GM20431 (cell line): Measurements from ENCODE around the gene FKBP14.

ENCODE experiments used
- in situ Hi-C: fragments of 300-500 bp; cut with MseI, MboI; formaldehyde crosslinking; loops from one replicate; pipeline ENCODE4 v1.15.0; 2020; ENCODE audit warnings: low sequenced_read_pairs; ENCODE audit not compliant: unreplicated experiment

FKBP14 gene

GRCh38 chr7:30036220-30036619 is 9.7 kb upstream of the FKBP14 start:
- in situ Hi-C loops = no loop called here

- in situ Hi-C loops = no loop called here
These were observed 8.0 kb upstream of the FKBP14 start for GRCh38 chr7:30034501-30034900.

GRCh38 chr7:30032310-30033125 is 6.0 kb upstream of the FKBP14 start:
- in situ Hi-C loops = no loop called here

DNA sequence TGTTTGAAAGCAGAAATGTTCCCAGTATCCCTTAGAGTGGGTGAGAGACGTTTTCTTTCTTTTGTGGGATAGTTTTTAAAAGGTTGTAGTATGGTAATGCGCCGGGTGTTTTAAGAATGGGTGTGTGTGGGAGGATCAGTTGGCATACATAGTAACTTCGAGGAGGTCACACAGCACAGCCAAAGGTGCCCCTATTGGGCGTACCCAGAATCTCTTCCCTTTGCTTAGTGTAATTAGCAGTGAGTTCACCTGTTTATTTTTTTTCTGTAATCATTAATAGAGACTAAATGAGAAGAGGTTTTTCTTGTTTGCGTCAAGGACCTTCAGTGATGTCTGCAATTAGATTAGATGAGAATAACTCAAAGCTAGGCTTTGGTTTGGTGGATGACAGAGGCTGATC is 3.2 kb upstream of the FKBP14 start:
- in situ Hi-C loops = no loop called here

DNA sequence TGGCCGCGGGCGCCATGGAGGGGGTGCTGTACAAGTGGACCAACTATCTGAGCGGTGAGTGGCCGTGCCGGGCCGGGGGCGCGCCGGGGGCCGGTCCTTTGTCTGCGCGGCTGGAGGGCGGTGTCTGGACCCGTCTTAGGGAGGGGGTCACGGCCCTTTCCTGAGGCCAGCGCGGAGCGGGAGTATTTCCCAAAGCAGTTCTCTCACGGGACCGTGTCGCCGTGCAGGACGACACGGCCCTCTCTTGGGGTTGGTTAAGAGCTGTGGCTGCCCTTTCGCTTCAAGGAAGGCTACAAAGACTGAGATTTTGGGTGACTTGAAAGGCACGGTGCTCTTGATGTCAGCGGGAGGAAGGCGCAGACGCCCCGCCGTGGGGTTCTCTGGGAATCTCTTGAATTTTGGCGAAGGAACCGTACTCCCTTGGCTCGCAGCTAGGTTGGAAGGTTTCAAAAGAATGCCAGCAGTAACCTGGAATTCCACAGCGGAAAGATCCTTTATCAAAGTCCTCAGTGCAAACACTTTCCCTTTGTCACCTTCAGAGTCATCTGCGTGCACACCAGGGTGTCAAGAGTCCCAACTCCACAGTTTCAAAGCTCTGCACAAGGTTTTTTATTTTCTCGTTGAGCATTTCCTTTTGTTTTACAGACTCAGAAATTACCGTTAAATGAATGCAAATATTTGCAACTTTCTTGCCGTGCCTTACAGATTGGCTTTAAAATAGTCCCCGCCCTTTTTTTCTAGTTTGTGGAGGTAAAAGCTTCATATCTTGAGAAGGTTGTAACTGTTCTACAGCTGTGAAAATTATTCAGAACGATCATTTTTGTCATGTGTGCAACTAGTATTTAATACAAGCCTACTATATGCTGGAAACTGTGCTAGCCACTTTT is 2.5 kb upstream of the FKBP14 start:
- in situ Hi-C loops = no loop called here

- in situ Hi-C loops = no loop called here
These were observed 1.8 kb upstream of the FKBP14 start, which contains the start of gene PLEKHA8 for GRCh38 chr7:30028216-30028748. Gene PLEKHA8, plus strand, starts transcription at chr7:30028412. Its CDS starts 351 bp downstream, at chr7:30028763.

DNA sequence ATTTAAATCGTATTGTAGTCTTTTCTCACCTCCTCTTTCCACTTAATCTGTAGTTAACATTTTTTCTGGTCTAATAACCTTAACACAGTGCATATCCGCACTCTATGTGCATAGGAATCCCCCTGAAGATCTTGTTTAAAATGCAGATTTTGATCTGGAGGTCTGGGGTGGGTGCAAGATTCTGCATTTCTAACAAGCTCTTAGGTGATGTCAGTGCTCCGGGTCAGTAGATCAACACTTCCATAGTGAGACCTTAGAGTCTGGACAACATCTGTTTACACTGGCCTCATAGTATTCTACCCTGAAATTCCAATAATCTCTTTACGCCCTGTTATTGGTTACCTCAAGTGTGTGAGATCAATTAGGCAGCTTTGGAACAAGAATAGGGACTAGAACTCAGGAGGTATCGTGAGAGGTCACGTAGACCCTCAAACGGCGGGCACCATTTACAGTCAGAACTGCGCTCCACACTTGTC is 1.3 kb upstream of the FKBP14 start:
- in situ Hi-C loops = no loop called here

DNA sequence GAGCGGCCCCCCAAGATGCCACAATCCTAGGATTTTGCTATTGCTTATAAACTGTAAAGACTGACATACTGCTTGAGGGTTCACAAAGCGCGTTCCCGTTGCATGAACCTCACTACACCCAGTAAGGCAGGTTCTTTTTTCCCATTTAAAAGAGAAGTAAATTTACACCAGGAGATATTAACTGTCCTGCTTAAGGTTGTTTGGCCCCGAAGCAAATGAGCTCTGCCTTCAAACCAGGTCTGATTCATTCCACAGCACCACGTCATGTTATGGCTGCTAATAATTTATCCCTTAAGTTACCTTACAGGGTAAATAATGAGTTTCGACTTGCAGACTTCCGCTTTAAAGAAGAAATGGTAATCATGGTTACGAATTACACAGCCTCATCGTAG is 559 bp upstream of the FKBP14 start:
- in situ Hi-C loops = no loop called here

- in situ Hi-C loops = no loop called here
These were observed 3.0 kb downstream of the FKBP14 start for GRCh38 chr7:30023524-30023923.

GRCh38 chr7:30022991-30023390 is 3.5 kb downstream of the FKBP14 start:
- in situ Hi-C loops = no loop called here

DNA sequence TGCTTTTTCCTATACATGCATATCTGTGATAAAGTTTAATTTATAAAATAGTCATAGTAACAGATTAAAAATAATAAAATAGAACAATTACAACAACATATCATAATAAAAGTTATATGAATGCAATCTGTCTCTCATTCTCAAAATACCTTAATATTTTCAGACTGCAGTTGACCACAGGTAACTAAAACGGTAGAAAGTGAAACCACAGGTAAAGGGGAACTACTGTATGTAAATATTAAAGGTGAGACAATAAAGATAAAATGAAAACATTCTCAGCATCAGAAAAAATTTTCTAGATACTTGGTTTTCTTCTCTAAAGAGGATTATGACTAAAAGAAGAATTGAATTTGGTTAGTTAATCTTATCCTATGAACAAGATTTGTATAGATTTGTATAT is 6.0 kb downstream of the FKBP14 start:
- in situ Hi-C loops = no loop called here

- in situ Hi-C loops = no loop called here
These were observed 6.5 kb downstream of the FKBP14 start for GRCh38 chr7:30019960-30020359.

DNA sequence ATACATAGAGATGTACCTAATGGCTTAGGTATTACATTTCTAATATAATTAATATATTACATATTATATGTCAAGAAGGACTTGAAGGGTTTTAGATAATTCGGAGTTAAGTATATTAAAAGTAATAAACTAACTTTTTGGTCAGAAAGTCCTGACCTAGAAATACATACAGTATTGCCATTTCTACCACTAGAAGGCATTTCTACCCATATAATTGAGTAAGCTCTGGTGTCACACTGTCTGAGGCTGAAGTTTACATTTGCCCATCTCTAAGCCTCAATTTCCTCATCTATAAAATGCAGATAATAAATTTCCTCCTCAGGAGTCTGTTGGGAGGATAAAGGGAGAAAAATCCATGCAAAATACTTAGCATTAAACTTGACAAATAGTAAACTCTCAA is 7.1 kb downstream of the FKBP14 start:
- in situ Hi-C loops = no loop called here

GRCh38 chr7:30018451-30018850 is 8.1 kb downstream of the FKBP14 start:
- in situ Hi-C loops = no loop called here

DNA sequence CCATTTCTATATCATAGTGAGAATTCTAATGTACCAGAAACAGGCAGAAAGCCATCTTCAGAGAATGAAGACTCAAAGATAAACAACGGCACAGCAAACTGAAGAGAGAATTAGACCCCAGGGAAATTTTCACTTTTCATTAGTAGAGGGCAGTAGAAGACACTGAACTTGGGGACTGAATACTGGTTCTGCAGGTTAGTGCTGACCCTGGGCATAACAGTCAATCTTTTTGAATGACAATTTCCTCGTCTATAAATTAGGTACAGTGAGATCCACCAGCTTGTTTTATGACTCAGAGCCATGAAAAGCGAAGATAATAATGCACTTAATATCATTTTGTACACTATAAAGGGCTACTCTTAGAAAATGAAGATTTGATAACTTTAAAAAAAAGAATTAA is 13.7 kb downstream of the FKBP14 start:
- in situ Hi-C loops = no loop called here

DNA sequence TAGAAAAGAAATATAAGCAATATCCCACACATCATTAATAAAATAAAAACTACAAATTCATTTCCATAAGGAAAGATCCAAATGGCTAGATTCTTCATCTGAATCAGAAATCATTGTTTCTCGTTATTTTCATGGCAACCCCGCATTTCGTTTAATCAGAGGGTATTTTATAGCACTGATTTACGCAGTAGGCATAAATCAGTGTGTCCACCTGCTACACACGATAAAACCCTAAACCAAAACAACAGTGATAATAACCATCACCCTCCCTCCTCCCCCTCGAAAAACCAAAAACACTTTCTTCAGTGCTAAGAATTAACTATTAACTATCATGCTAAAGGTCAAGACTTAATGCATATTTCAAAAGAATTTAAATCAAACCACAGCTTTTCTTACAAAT is 16.5 kb downstream of the FKBP14 start:
- in situ Hi-C loops = no loop called here

DNA sequence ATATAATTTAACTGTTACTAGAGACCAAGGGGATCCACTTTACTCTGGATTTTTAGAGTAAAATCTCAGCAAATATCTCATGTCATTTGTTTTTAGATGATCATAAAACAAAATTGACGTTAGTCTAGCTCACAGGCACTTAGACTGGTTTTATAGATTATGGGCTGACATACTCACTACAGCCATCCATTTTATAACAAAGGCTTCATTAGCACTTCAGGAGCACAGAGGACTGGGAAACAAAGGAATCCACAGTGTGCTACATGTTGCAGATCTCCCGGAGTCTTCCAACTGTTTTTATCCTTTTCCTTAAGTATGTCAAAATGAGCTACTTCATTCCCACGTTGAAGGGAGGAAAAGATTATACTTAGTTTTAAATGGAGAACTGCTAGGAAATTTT is 21.0 kb downstream of the FKBP14 start:
- in situ Hi-C loops = no loop called here

DNA sequence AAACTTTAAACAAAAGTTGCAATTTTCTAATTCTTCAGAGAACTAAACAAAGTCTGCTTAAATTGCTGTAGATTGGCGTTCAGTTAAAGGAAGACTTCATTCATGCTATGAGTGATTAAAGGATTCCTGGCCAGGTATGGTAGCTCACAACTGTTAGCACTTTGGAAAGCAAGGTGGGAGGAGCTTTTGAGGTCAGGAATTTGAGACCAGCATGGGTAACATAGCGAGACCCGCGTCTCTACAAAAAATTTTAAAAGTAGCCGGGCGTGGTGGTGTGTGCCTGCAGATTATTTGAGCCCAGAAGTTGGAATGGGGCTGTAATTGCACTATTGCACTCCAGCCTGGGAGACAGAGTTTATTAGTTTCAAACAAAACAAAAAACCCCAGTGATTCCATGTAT is 23.4 kb downstream of the FKBP14 start:
- in situ Hi-C loops = no loop called here

DNA sequence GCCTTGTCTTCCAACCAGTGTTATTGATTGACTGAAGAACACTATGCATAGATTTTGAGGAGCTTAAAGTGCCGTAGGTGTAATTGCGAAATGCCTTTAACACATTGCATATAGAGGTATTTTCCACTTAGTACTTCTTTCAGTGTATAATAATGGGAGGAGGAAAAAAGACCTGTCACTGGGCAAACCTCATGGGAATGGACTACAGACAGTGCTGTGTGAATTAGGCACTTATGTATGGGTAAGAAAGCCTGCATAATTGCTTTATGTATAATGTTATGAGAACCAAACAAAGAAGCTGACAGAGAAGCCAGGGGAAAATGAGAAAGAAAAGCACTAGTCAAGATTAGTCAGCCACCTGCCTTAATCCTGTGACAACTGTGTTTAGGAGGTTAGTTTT is 24.5 kb downstream of the FKBP14 start:
- in situ Hi-C loops = no loop called here

GRCh38 chr7:29998489-29998888 is 28.0 kb downstream of the FKBP14 start:
- in situ Hi-C loops = no loop called here

DNA sequence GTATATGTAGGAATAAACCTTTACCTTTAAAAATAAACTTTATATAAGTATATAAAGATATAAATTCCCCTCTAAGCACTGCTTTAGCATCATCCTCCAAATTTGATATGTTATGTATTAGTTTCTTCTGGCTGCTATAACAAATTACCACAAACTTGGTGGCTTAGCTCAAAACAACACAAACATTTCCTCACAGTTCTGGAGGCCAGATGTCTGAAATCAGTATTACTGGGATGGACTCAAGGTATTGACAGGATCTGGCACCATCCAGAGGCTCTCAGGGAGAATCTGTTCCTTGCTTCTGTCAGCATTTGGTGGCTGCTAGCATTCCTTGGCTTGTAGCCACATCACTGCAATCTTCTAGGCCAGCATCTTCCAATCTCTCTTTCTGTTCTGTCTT is 30.2 kb downstream of the FKBP14 start:
- in situ Hi-C loops = no loop called here
